Activated CD8-positive, alpha-beta memory T cell treated with anti-CD3 and anti-CD28 coated beads, Interleukin-2, amount 50 U/mL, for 24 hours (primary cell): Measurements from ENCODE around the gene TEDC1.

ENCODE experiments used
- DNase-seq: peaks from one replicate; pipeline ENCODE4 v3.0.0-alpha.2; 2020; ENCODE audit errors: extremely low read depth

Gene TEDC1, protein sequence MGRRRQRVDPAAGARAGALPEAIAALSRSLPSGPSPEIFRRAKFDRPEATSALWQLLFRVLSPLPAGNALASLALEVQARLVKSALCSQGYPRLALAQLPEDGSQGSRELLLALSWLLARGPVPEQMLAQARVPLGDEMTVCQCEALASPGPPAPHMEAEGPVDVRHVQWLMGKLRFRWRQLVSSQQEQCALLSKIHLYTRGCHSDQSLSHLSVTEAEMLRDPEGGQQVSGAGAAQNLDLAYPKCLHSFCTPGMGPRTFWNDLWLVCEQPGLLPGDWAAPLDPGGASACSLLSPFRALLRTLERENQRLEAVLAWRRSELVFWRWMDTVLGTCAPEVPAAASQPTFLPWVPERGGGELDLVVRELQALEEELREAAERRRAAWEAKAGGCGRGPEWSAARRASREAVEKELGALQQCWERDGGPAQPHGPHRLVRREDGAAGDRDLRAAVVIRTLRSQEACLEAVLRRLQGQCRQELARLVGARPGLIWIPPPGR

GRCh38 chr14:105490572-105491365, at the start of gene TEDC1:
TEDC1 (plus strand) TSS chr14:105491246; CDS start chr14:105491376, 130 bp downstream.
- peak; percentile 98 for DNase-seq

GRCh38 chr14:105442125-105442524, 48.9 kb upstream of the TEDC1 start:
- no peak for DNase-seq

- DNase-seq = no peak
Measured at GRCh38 chr14:105442834-105443233, 48.2 kb upstream of the TEDC1 start.

- DNase-seq = no peak
Measured at GRCh38 chr14:105444859-105445258, 46.2 kb upstream of the TEDC1 start.

DNA sequence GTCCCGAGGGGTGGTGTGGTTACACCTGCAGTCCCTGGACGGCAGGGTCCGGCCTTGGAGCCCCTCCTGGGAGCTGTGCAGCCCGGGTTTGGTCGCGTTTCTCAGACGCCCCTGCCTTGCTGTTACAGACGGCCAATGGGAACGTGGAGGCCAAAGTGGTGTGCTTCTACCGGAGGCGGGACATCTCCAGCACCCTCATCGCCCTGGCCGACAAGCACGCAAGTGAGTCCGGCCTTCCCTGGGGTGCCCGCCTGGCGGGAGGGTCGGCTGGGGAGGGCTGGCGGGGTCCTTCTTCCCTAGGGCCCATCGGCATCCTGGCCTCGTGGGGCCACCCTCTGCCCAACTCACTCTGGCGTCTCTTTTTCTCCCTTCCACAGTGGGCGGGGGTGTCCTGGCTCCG, 45.8 kb upstream of the TEDC1 start:
- DNase-seq = no peak

DNA sequence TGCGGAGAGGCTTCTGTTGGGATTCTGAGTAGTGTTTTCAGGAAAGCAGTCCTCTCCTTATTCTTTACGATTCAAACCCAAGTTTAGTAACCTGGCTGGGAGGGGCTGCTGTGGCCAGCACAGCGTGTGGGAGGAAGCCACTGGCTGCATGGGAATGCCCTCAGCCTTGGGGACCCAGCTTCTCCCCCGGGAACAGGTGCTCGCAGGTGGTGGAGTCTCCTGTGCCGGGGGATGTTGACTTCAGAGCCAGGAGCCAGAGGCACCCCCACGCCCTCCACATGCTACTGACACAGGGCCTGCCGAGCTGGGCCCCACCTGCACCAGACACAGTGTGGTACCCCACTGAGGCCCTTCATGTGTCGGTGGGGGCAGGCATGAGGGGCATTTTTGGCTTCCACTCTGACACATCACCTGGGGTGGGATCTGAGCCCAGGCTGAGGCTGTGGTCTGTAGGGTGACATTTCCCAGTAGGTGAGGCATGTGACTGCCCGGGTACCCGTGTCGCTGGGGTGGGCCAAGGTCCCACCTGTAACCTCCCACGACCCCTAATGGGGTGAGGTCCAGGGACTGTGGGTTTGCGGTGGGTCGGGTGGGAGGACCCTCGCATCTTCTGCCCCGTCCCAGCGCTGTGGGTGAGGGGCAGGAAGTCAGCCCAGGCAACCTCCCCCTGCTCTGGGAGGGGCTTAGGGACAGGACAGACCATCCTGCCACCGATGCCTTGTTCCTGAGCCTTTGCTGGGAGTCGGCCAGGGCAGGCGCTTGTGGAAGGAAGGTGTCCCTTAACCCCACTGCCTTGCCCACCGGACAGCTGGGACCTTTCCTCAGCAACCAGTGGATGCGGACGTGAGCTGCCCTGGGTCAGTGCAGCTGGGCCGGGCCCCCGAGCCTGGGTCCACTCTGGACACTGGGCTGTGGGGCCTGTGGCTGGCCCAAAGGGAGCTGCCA, 44.9 kb upstream of the TEDC1 start:
- DNase-seq = no peak

DNA sequence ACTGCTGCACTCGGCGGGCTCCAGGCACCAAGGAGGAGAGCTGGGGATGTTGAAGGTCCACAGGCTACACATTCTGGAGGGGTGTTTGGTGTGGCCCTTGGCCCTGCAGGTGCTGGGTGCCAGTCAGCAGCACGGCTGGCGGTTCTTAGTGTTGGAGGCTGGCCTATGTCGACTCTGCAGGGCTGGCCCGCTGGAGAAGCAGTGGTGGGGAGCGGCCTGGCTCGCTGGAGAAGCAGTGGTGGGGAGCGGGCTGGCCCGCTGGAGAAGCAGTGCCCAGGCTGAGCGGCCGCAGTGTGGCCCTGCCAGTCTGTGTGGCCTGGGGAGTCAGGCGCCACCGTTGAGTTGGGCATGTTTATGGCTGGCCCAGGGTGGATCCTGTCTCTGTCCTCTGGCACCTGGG, 44.1 kb upstream of the TEDC1 start:
- no peak for DNase-seq

- DNase-seq = no peak
Measured at GRCh38 chr14:105447651-105448640, 43.1 kb upstream of the TEDC1 start.

GRCh38 chr14:105448706-105449111, 42.3 kb upstream of the TEDC1 start:
- peak; percentile 4 for DNase-seq

GRCh38 chr14:105449276-105450122, 41.5 kb upstream of the TEDC1 start:
- no peak for DNase-seq

DNA sequence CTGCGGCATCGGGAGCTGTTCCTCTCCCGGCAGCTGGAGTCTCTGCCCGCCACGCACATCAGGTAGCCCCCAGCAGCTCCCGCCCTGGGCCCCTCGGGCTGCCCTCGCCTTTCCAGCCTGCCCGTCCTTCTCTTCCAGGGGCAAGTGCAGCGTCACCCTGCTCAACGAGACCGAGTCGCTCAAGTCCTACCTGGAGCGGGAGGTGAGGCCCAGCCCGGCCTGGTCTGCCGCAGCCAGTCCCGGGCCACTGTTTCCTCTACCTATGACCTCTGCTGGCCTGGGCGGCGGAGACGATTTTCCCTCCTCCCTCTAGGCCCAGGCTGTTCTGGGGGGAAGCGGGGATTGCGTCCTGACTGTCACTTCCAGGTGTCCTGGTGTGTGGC, 40.9 kb upstream of the TEDC1 start:
- DNase-seq = no peak

GRCh38 chr14:105450864-105451720, 40.0 kb upstream of the TEDC1 start:
- DNase-seq = no peak

DNA sequence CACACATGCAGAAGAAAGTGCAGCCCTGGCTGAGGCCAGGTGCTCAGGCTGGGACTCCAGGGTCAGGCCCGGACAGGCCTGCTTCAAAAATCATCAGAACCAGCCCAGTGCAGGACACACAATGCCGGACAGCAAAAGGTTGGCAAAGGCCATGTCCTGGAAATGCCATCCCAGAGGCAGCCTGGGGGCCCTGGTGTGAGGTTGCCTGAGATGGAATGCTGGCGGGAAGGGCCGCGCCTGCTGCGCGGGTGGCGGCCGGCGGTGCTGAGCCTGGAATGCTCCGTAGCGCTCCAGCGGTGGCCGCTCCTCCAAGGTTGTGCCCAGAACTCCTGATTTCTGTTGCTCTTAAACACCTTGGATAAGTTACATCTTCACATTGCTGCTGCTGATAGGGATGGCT, 38.1 kb upstream of the TEDC1 start:
- DNase-seq = no peak

- no peak for DNase-seq
Measured at GRCh38 chr14:105453847-105454246, 37.2 kb upstream of the TEDC1 start.

DNA sequence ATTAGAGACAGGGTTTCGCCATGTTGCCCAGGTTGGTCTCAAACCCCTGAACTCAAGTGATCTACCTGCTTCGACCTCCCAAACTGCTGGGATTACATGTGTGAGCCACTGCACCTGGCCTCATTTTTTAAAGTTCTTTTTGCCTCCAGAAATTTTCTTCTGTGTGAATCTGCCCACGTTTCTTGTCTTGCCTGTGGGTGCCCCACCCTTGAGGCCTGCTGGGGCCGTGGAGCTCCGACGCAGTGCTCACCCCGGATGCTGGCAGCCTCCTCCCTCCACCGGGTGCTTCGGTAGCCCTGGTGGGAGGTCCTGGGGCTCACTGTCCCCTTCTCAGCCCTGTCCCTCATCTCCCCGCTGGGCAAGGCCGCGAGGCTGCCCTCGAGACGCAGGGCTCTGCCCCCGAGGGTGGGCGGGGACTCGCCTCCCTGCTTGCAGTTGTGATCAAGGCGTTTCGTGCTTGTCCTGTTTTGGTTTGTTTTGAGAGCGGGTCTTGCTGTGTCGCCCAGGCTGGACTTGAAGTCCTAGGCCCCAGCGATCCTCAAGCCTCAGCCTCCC, 35.9 kb upstream of the TEDC1 start:
- DNase-seq = no peak

DNA sequence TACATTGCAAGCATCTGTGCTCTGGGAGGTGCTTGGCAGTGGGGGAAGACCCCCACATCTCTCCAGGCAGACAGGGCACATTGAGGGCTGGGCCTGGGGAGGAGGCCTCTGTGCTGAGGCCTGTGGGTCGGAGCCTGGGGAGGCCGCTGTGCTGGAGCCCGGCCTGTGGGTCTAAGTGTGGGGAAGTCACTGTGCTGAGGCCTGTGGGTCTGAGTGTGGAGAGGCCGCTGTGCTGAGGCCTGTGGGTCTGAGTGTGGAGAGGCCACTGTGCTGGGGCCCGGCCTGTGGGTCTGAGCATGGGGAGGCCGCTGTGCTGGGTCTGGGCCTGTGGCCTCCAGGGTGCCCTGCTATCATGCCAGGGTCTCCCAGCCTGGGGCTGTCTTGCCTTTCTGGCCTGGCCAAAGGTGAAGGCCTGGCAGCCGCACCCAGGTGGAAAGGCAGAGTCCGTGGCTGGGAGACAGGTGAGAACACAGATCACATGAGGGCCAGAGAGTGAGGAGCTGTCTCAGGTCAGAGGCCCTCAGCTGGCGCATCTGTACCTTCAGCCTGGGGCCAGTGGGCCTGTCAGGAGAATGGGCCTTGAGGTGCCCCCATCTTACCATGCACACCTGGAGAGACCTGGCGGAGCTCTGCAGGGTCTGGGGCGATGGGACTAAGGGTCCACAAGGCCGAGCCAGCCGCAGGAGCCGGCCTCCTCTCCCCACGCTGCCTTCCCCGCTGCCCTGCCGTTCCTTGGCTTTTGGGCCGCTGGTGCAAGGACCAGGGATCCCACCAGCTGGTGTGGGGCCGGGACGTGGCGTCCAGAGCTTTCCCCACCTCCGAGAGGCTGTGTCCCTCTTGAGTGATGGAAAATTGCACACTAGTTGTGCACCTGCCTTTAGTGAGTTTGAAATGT, 35.0 kb upstream of the TEDC1 start:
- DNase-seq = no peak
